Inflammatory macrophage treated with lipopolysaccharide for 4 hours (primary cell): ENCODE results near the gene ANKH.
A peak's percentile ranks its signal among the peaks of the same experiment; 100 is the strongest.

ENCODE experiments used
- DNase-seq: peaks from one replicate; pipeline ENCODE4 v3.0.0-alpha.2; 2020

ANKH gene

DNA sequence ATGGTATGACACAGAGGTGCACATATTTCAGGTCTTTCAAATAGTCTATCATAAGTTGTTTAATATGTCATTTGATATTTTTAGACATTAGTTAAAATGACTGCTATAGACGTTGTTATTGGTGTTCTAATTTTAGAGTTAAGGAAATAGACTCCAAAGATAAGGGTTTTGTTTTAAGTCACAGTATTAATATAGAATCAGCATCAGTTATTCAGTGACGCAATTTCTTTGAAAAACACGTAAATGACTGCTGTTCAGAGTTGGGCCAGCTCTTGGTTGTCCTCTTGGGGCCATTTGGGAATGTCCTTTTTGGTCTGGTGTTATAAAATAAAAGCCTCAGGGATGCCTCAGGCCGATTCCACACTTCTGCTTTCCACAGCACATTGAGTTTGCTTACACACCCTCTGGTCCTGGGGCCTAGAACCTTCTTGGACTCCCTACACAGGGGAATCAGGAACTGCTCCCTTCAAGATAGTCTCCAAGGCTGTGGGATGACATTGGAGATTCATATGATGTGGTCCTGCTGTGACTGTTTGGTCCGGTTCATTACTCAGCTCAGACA, 192.7 kb downstream of the ANKH start:
- peak; percentile 53 for DNase-seq

DNA sequence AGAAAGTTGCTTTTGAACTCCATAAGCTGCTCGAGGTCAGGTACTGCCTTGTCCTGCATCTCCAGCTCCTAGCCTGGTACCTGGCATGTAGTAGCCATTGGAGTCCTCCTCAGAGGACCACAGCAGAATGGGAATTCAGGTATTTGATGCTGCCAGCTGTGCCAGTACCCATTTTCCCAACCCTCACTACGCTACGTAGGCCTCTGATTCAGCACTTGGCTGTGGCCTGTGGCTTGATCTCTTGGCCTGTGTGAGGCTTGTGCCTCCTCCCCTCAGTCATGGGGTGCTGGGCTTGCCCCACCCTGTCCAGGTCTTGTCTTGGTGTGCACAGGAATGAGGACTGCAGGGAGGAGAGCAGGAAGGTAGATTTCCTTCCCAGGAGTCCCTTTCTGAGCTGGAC, 195.3 kb downstream of the ANKH start:
- peak; percentile 23 for DNase-seq

DNA sequence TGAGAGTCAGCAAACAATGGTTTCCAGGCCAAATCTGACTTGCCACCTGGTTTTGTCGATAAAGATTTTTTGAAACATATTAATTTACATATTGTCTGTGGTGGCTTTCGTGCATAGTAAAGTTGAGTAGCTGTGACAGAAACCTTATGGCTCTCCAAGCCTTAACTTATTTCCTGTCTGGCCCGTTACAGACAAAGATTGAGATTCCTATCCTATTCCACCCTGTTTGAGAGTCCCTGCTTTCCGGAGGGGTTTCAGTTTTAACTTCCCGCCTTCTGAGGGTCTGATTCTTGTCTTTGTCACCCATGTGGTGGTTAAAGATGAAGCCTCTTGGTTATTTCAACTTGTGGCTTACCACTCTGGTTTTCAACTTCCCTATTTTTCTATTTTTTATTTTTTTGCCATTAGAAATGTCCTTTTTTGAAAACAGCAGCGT, 195.7 kb downstream of the ANKH start:
- DNase-seq: peak; percentile 64

DNA sequence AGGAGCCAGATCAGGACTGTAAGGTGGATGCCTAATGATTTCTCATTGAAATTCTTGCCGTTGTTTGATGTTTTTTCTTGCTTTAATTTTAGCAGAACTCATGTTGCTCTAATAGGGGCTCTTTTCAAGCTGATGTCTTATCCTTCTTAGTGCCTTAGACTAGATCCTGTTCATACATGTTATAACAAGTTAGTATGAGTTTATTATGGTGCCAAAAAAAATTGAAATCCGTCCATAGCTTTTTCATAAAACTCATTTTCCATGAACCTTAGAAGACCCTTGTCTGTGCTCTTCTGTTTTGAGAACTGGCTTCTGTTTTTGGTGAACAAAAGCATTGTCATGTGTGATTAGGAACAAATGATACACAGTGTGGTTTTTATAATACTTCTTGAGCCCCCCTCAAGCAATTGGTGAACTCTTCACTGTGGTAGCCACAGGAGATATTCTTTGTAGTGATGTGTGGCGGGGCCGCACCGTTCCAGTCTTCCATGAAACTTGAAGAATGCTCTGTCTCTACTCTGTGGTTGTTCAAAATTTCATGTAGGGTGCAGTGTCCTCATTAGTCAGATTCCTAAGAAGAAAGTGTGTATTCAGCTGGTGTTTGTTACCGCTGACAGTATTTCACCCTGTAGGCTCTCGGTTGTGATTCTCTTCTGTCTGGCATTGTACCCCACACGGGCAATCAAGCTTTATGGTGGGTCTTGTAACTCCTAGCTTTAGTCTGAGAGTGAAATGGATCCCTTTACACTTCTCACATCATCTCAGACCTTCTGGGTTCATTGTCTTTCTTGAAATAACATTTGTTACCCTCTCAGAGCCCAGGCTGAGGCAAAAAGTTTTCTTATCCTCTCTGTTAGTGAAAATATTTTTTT, 196.4 kb downstream of the ANKH start:
- DNase-seq: no peak

DNA sequence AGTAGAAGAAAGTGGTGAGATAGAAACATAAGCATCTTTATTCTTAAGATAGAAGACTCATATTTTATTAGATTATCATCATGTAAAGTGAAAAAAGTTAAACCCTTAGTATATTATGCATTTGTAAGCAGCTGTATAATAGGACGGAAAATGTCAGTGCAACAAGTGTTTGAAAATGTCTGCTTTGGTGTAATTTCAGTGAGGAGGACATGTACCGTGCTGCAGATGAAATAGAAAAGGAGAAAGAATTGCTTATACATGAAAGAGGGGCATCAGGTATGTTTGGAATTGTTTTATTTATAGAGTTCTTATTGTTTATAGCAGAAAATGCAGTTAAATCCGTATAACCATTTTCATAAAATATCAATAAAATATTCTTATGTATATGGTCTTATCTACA, 198.1 kb downstream of the ANKH start:
- no peak for DNase-seq

DNA sequence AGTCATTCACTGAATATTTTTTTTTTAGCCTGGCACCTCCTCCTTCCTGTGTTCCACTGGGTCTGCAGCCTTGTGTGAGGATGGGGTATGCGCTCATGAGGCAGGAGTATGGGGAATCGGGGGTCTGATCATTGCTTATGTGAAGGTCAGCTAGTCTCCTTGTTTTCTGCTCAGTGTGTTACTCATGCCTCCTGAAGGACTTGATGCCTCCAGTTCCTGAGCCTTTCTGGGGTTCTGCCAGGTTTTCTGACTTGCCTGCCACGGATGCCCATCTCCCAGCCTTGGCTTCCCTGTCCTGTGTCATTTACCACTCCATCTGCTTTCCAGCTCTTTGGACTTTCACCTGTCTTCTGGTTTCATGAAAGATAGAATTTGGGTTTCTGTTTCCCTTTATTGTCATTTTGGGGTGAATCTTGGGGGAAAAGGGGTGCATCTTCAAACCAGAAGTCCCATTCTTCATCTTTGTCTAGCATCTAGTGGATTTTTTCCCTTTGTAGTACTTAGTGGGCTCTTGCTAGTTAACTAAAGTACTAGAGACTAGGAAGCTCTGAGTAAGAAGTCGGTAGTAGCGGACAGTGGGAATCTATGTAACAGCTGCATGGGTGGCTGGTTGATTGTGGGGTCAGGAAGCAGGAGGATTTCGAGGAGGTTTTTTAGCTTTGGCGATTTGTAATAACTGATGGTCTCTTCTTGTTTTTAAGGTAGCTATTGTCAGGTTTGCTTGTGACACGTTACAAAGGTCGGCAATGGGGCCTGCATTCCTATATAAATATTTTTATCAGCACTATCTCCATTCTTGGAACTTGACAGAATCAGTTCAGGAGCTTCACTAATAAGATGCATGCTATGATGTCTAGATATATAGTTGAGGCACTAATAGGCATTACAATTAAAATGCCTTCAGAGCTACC, 198.8 kb downstream of the ANKH start:
- DNase-seq: no peak

DNA sequence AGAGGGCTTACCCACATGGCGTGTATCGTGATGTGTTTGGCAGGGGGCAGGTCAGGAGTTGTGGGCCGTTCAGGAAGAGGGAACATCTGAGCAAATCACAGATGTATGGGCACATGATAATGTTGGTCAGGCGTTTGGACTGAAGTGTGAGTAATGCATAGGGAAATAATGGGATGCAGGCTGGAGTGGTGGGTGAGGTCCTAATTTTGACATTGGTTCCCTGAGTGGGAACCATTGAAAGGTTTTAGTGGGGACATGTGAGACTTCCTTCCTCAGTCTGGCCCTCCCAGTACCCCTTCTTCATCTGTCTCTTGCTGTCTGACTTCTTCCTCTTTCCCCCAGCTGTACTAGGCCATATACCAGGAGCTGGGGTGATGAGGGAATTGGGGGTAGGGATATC, 199.5 kb downstream of the ANKH start:
- DNase-seq: peak; percentile 67

DNA sequence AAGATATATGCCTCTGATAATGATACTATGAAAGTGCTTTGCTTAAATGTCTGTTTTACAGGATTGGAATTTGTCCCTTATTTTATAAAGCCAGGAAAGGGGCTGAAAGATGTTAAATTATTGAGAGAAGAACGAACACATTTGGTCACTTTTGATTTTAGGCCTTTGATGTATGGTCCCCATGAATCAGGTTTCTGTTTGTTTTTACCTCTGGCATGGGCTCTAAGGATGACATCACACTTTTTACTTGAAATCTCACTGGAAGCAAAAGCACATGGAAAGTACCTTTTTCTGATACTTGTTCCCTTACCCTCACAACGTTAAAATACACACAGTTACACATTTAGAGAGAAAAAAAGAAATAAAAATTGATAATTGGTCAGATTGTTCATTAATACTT, 200.2 kb downstream of the ANKH start:
- DNase-seq: peak; percentile 15

DNA sequence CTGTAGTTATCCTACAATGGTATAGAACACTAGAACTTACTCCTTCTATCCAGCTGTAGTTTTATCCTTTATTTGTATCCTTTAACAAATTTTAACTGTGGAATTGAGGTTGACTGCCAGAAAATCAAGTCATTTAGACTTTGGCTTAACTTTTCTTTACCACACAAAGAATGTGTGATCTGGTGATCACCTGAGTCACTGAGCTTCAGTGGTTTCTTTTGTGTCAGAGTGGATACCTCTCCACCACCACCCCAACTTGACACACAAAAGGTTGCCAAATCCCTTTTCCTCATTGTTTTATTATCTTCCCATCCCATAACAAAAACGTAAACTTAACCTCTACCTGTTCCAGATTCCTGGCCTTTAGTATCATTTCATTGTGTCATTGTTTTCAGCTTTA, 201.6 kb downstream of the ANKH start:
- no peak for DNase-seq

DNA sequence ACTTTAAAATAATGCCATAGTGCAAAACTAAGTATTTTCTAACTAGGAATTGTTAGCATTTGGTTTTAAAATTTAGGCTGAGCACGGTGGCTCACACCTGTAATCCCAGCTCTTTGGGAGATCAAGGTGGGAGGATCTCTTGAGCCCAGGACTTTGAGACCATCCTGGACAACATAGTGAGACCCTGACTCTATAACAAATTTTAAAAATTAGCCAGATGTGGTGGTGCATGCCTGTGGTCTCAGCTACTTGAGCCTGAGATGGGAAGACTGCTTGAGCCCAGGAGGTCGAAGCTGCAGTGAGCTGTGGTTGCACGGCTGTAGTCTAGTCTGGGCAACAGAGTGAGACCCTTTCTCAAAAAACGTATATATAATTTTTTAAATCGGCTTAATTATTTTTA, 202.2 kb downstream of the ANKH start:
- no peak for DNase-seq

DNA sequence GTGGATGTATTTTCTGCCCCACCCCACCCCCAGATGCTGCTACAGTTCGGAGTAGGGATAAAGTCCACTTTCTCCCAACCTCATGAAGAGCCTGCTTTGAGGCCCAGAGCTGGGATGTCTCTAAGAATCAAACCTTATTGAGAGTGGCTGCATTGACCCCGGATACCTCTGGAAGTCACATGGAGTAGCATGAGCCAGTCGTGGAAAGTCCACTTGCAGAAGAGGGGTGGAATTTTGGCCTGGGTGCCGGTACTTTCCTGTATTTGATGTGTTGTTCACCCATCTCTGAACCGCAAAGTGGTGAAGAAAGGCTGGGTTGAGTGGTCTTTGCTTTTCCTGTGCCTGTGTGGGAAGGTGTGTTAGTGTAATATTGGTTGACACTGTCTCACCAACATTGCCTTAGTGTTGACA, 203.4 kb downstream of the ANKH start:
- no peak for DNase-seq

DNA sequence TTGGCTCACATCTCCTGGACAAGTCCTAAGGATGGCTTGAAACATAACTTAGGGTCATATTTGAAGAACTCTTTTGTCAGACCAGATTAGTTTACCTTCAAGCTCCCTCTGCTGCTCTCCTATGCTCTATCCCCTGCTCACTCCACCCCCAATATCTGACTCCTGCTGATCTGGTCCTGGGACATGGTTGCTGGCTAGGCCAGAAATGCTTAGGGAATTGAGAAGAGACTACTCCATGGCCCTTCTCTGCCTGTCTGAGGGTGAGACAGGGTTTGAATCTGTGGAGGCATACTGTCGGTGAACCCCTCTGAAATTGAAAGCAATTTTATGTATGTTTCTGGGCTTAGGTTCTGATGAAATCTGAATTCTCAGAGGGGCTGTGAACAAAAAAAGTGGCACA, 203.8 kb downstream of the ANKH start:
- DNase-seq: no peak

DNA sequence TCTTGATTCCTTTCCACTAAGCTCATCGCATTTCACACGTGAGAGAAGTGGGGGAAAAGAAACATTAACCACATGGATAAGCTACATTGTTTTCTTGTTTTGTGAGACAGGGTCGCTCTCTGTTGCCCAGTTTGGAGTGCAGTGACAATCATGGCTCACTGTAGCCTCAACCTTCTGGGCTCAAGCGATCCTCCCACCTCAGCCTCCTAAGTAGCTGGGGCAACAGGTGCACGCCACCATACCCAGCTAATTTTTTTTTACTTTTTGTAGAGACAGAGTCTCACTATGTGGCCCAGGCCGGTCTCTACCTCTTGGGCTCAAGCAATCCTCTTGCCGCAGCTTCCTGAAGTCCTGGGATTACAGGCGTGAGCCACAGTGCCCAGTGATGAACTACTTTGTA, 204.3 kb downstream of the ANKH start:
- no peak for DNase-seq

DNA sequence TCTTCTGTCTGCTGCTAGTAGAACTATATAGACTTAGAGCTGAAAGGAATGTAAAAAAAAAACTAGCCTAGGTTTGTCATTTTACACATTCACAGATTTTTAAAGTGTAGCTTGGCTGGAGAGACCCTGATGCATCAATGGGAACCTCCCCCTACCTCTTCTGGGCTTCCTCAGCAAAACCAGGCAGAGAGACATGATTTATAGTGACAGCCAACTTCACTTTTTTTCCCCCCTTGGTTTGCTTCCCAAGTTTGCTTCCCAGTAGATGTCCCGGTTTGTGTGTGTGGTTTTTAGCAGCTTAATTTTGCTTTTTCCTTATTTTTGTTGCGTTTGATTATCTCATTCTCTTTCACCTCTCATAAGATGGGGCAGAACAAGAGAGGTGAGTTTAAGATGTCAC, 205.2 kb downstream of the ANKH start:
- no peak for DNase-seq

DNA sequence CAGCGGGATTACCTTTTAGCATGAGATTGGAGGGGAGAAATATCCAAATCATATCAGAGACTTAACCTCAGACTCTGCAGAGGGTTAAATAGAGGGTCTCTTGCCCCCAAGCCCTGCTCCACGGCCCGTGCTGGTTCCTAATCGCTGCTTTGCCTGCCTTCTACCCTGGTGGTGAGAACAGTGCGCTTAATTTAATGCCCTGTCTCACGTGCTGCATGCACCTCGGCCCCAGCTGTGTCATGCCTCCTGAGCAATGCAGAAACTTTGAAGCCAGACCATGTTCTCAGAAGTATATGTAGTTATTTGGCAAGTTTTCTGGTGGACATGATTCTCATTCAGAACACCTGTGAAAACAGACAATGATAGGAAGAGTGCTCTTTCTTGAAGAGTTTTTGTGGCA, 205.6 kb downstream of the ANKH start:
- DNase-seq: peak; percentile 19

DNA sequence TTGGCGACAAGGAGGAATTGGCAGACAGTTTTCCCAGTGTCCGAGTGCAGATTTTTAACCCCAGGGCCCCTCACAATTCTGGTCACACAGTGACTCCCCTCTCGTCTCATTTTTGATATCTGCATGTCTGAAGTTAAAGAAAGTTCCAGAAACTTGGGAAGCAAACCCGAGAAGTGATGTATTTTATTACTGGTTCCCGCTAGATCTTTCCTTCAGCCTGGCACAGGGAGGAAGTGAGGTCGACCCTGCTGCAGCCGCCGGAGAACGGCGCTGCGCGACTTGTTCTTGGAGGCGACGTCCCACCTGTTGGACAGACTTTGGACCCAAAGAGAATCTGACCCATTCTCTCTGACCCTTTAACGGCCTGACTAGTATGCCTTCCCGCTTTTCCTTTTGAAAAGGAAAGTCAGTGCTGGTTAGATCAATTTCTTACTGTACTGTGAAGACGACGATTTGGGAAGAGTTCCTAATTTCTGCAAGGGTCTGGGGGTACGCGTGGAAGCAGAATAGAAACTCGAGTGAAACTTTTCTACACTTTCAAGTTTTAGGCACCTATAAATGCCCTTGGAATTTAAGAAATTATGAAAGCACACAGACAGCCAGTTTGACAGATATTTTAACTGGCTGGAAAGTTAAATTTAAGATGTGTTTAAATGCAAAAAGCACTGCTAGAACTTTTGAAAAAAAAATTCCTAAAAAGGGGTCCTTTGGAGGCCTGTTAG, 206.3 kb downstream of the ANKH start:
- DNase-seq: peak; percentile 33

DNA sequence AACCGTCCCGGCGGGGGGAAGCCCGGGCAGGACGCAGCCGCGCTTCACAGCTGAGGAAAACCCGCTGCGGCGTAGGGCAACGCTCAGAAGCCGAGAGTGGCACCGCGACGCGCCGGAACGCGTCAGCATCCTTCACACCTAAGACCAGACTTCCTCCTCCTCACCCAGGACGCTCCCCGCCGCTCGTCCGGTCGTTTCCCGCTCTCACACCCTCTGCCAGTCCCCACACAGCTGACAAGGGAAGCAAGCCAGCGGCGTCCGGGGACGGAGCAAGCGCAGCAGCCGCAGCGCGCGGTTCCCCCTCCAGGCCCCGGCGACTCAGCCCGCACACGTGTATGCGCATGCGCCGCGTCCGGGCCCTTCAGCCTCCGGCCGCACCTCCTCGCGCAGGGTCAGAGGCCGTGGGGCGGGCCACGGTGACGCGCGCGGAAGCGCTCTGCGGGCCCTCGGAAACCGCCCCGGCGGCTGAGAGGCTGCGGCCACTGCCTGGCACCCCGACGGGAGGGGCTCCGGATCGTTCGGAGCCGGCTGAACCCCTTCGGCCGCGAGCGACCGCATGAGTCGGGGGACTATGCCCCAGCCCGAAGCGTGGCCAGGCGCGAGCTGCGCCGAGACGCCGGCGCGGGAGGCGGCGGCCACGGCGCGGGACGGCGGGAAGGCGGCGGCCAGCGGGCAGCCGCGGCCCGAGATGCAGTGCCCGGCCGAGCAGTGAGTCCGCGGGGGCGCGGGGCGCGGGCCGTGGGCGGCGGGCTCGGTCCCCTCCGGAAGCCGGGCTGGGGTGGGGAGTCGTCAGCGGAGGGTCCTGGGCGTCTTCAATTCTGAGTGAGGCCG, 207.1 kb downstream of the ANKH start, which contains the start of gene OTULIN:
Gene OTULIN, plus strand, starts transcription at position 449 of the 831 bp plus-strand sequence. Its CDS starts 108 bp downstream, at position 557.
- DNase-seq: peak; percentile 96

DNA sequence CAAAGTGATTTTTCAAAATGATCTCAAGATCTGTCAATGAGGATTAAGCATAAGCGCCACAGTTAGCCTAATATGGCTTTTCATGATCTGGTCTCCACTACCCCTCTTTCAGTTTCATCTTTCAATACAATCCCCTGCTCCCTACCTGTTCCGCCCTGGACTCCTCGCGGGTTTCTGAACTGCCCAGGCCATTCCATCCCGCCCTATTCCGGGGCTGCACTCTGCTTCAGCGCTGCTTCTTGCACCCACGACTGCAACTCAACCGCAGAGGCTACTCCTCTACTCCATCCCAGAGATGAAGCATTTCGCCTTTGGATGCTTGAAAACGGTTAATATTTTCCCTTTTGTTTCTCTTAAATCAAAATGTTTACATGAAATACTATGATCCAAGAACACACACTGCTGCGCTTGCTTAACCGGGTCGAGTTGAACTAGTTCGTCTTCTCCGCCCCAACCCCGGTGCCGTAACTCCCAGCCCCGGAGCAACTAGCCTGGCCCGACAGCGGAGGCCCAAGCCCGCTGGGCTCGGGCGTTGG, 207.8 kb downstream of the ANKH start:
- peak; percentile 35 for DNase-seq

DNA sequence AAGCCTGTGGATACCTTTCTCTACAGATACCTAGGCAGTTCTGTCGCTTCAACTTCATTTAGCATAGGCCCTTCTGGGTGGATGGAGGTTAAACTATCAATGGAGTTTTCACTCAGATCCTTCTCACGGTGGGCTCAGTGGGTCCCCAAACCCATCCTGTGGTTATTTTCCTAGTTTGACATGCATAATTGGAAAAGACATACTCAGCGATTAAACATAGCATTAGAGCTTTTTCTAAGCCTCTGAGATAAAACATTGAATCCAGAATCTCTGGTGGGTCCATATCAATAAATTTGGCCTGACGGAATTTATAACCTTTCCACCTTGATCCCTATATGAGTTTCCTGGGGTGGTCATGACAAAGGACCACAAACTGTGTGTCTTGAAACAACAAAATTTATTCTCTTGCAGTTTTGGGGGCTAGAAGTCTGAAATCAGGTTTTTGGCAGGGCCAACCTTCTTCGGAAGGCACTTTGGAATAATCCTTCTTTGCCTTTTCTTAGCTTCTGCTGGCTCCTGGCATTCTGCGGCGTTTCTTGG, 208.8 kb downstream of the ANKH start:
- no peak for DNase-seq

DNA sequence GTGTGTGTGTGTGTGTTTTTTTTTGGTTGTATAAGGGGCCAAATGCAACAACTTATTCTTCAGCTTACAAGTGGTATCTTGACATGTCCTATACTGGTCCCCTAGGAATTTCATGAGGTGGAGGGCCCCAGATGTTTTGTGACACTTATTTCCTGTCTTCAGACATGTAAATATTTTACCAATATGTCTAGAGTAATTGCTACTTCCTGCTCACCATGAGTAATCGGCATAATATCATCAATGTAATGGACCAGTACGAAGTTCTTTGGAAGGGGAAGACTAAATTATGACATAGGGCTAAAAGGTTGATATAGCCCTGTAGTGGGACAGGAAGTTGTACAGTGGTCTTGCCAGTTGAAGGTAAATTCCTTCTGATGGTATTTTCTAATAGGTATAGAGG, 210.7 kb downstream of the ANKH start:
- no peak for DNase-seq
